Karpas-422 (cell line): ENCODE measurements around the gene MEX3C. TPM values are rescaled to one million over a fixed set of nuclear protein-coding genes. Genes with fewer than 3 reads are reported as not detected.

Experiments
- DNase-seq: peaks from one replicate; pipeline ENCODE4 v3.0.0-alpha.2; 2015
- H2AFZ ChIP-seq: fragments of 200-600 bp; sonication (generic); 2 replicates; pipeline ENCODE4 v1.6.1; 2014; ENCODE audit warnings: antibody characterized with exemption, low read length, mixed read lengths
- H3K27ac ChIP-seq: fragments of 200-600 bp; sonication (generic); 2 replicates; pipeline ENCODE4 v1.5.1; 2014; ENCODE audit warnings: mild to moderate bottlenecking, low read length, moderate library complexity
- H3K27me3 ChIP-seq: fragments of 200-600 bp; sonication (generic); 2 replicates; pipeline ENCODE4 v1.6.1; 2014; ENCODE audit warnings: low read length, mixed read lengths
- H3K36me3 ChIP-seq: fragments of 200-600 bp; sonication (generic); 2 replicates; pipeline ENCODE4 v1.6.1; 2014; ENCODE audit warnings: low read length, mixed read lengths; ENCODE audit not compliant: insufficient read depth
- H3K4me1 ChIP-seq: fragments of 200-600 bp; sonication (generic); 2 replicates; pipeline ENCODE4 v1.6.1; 2014; ENCODE audit warnings: mild to moderate bottlenecking, low read length, mixed read lengths
- H3K4me2 ChIP-seq: fragments of 200-600 bp; sonication (generic); 2 replicates; pipeline ENCODE4 v1.6.1; 2014; ENCODE audit warnings: low read length, low read depth, mild to moderate bottlenecking; ENCODE audit not compliant: poor library complexity, severe bottlenecking
- H3K4me3 ChIP-seq: fragments of 200-600 bp; sonication (generic); 2 replicates; pipeline ENCODE4 v1.5.1; 2014; ENCODE audit warnings: mild to moderate bottlenecking, antibody characterized with exemption, low read length, mixed read lengths
- H3K79me2 ChIP-seq: fragments of 200-600 bp; sonication (generic); 2 replicates; pipeline ENCODE4 v1.6.1; 2014; ENCODE audit warnings: mild to moderate bottlenecking, low read length, mixed read lengths
- H3K9ac ChIP-seq: fragments of 200-600 bp; sonication (generic); 2 replicates; pipeline ENCODE4 v1.6.0; 2014; ENCODE audit warnings: low read length
- H3K9me2 ChIP-seq: fragments of 200-600 bp; sonication (generic), shearing (Covaris generic); replicated peaks from 2 replicates; pipeline ENCODE4 v1.6.0; 2014; ENCODE audit warnings: mild to moderate bottlenecking, low read length, moderate library complexity; ENCODE audit not compliant: insufficient read depth
- H3K9me3 ChIP-seq: fragments of 300-700, 200-600 bp; sonication (generic); 2 replicates; pipeline ENCODE4 v1.6.1; 2014; ENCODE audit warnings: low read length, mixed read lengths
- H4K20me1 ChIP-seq: fragments of 200-600 bp; sonication (generic); 2 replicates; pipeline ENCODE4 v1.6.1; 2014; ENCODE audit warnings: mild to moderate bottlenecking, antibody characterized with exemption, low read length, low read depth; ENCODE audit not compliant: insufficient read depth
- total RNA-seq: library from RNA; depleted of rRNA; stranded (reverse); fragments of >200 nt; shearing (Covaris generic); gene quantifications from 2 replicates; pipeline ENCODE4 v1.2.3, GENCODE V29; 2014; ENCODE audit warnings: low replicate concordance

Gene MEX3C
- total RNA-seq, 1 experiment from 2014 or later: 43.7 TPM

- peaks cover 2% of the 10 kb centered on the region for H3K4me1 ChIP-seq
- DNase-seq: no peak
- H4K20me1 ChIP-seq: peaks cover 12% of the 10 kb centered on the region
These were observed 12.4 kb downstream of the MEX3C start for GRCh38 chr18:51185075-51185474.

GRCh38 chr18:51184091-51184457, 13.4 kb downstream of the MEX3C start:
- Histone ChIP-seq H3K27ac (no peak overlapping the region), H3K4me1 (no peaks in the 10 kb centered on the region; the same call in 1 of the 2 replicates), H3K9ac (no peak overlapping the region), H3K27me3 (no peaks in the 10 kb centered on the region), H3K4me2 (no peak overlapping the region), H3K9me3 (no peaks in the 10 kb centered on the region), H3K79me2 (peaks cover 95% of the 10 kb centered on the region), H2AFZ (no peak overlapping the region), H3K9me2 (no peaks in the 10 kb centered on the region), H3K36me3 (no peaks in the 10 kb centered on the region), H4K20me1 (peaks cover 19% of the 10 kb centered on the region), H3K4me3 (no peak overlapping the region)
- no peak for DNase-seq

More at GRCh38 chr18:51185075-51185474, 12.4 kb downstream of the MEX3C start:
- H3K9me2 ChIP-seq: no peaks in the 10 kb centered on the region
- H3K9ac ChIP-seq: no peak overlapping the region
- H3K27me3 ChIP-seq: no peaks in the 10 kb centered on the region
- H2AFZ ChIP-seq: no peak overlapping the region
- H3K9me3 ChIP-seq: no peaks in the 10 kb centered on the region
- no peaks in the 10 kb centered on the region for H3K36me3 ChIP-seq
- H3K4me3 ChIP-seq: no peak overlapping the region
- H3K4me2 ChIP-seq: no peak overlapping the region
- H3K79me2 ChIP-seq: peaks cover 93% of the 10 kb centered on the region
- no peak overlapping the region for H3K27ac ChIP-seq

- no peak overlapping the region for H2AFZ ChIP-seq
- H3K9me2 ChIP-seq: no peaks in the 10 kb centered on the region
- peaks cover 19% of the 10 kb centered on the region for H4K20me1 ChIP-seq
- no peak overlapping the region for H3K4me2 ChIP-seq
- H3K4me1 ChIP-seq: no peaks in the 10 kb centered on the region
- H3K4me3 ChIP-seq: no peak overlapping the region
- H3K27me3 ChIP-seq: no peaks in the 10 kb centered on the region
- DNase-seq: no peak
- H3K36me3 ChIP-seq: no peaks in the 10 kb centered on the region
- peaks cover 90% of the 10 kb centered on the region for H3K79me2 ChIP-seq
- H3K9me3 ChIP-seq: no peaks in the 10 kb centered on the region
- H3K9ac ChIP-seq: no peak overlapping the region
- H3K27ac ChIP-seq: no peak overlapping the region
These were observed 13.9 kb downstream of the MEX3C start for GRCh38 chr18:51183372-51184090.

GRCh38 chr18:51182824-51183223, 14.7 kb downstream of the MEX3C start:
- H3K79me2 ChIP-seq: peaks cover 89% of the 10 kb centered on the region
- no peak overlapping the region for H2AFZ ChIP-seq
- 0 out of 2 replicates have a peak, but pooled peaks cover under 1% of the 10 kb centered on the region for H3K36me3 ChIP-seq
- H3K4me3 ChIP-seq: no peak overlapping the region
- no peaks in the 10 kb centered on the region for H3K9me3 ChIP-seq
- H3K9me2 ChIP-seq: no peaks in the 10 kb centered on the region
- H3K27ac ChIP-seq: no peak overlapping the region
- H3K27me3 ChIP-seq: no peaks in the 10 kb centered on the region
- H3K9ac ChIP-seq: no peak overlapping the region
- H4K20me1 ChIP-seq: peaks cover 19% of the 10 kb centered on the region
- DNase-seq: no peak
- H3K4me1 ChIP-seq: no peaks in the 10 kb centered on the region
- no peak overlapping the region for H3K4me2 ChIP-seq

- Histone ChIP-seq H3K9me2 (no peaks in the 10 kb centered on the region), H3K27me3 (no peaks in the 10 kb centered on the region), H3K79me2 (no peaks in the 10 kb centered on the region), H3K27ac (no peak overlapping the region), H3K36me3 (no peaks in the 10 kb centered on the region), H3K4me1 (peaks cover 3% of the 10 kb centered on the region), H3K4me2 (no peak overlapping the region), H3K9ac (no peak overlapping the region), H3K9me3 (no peaks in the 10 kb centered on the region), H3K4me3 (no peak overlapping the region), H2AFZ (no peak overlapping the region), H4K20me1 (peaks cover 21% of the 10 kb centered on the region)
- no peak for DNase-seq
These were observed 25.7 kb downstream of the MEX3C start for GRCh38 chr18:51171625-51172259.

- Histone ChIP-seq H3K4me2 (no peak overlapping the region), H3K4me1 (peaks cover 3% of the 10 kb centered on the region), H3K9me3 (no peaks in the 10 kb centered on the region), H4K20me1 (peaks cover 21% of the 10 kb centered on the region), H3K27ac (no peak overlapping the region), H3K27me3 (no peaks in the 10 kb centered on the region), H3K36me3 (no peaks in the 10 kb centered on the region), H3K79me2 (no peaks in the 10 kb centered on the region), H3K4me3 (no peak overlapping the region), H3K9me2 (no peaks in the 10 kb centered on the region), H3K9ac (no peak overlapping the region), H2AFZ (no peak overlapping the region)
- DNase-seq: no peak
These were observed 26.3 kb downstream of the MEX3C start for GRCh38 chr18:51171223-51171622.

GRCh38 chr18:51170664-51171063, 26.8 kb downstream of the MEX3C start:
- Histone ChIP-seq H3K4me3 (no peak overlapping the region), H4K20me1 (peaks cover 21% of the 10 kb centered on the region), H3K27me3 (no peaks in the 10 kb centered on the region), H3K4me2 (no peak overlapping the region), H3K4me1 (peaks cover 3% of the 10 kb centered on the region), H3K27ac (no peak overlapping the region), H3K9me2 (no peaks in the 10 kb centered on the region), H3K79me2 (no peaks in the 10 kb centered on the region), H3K9ac (no peak overlapping the region), H3K9me3 (no peaks in the 10 kb centered on the region), H3K36me3 (no peaks in the 10 kb centered on the region), H2AFZ (no peak overlapping the region)
- DNase-seq: no peak

GRCh38 chr18:51169731-51170130, 27.8 kb downstream of the MEX3C start:
- H3K9me3 ChIP-seq: no peaks in the 10 kb centered on the region
- H3K27me3 ChIP-seq: no peaks in the 10 kb centered on the region
- no peak overlapping the region for H3K27ac ChIP-seq
- no peak overlapping the region for H3K4me2 ChIP-seq
- no peak overlapping the region for H2AFZ ChIP-seq
- H4K20me1 ChIP-seq: peaks cover 21% of the 10 kb centered on the region
- no peaks in the 10 kb centered on the region for H3K36me3 ChIP-seq
- H3K9ac ChIP-seq: no peak overlapping the region
- H3K4me1 ChIP-seq: peaks cover 3% of the 10 kb centered on the region
- no peak overlapping the region for H3K4me3 ChIP-seq
- DNase-seq: no peak
- no peaks in the 10 kb centered on the region for H3K79me2 ChIP-seq
- no peaks in the 10 kb centered on the region for H3K9me2 ChIP-seq
